GM23338 (cell line): ENCODE results near the gene RNF115. TPM values are rescaled to one million over a fixed set of nuclear protein-coding genes. Genes with fewer than 3 reads are reported as not detected.

Source experiments
- ATAC-seq: fragments of 200-7000 bp; cut with Tn5 transposase; 3 replicates; pipeline ENCODE4 v1.9.1; 2020
- DNase-seq: peaks from one replicate; pipeline ENCODE4 v3.0.0-alpha.2; 2015; ENCODE audit warnings: low spot score
- H2AFZ ChIP-seq: fragments of 200-600 bp; sonication (generic); 2 replicates; pipeline ENCODE4 v1.8.0; 2016; ENCODE audit warnings: antibody characterized with exemption, mild to moderate bottlenecking, moderate library complexity
- H3F3A ChIP-seq: fragments of 200-600 bp; sonication (generic); replicated peaks from 2 replicates; pipeline ENCODE4 v1.8.0; 2017; ENCODE audit warnings: antibody characterized with exemption, mixed run types, low read depth
- H3K27ac ChIP-seq: fragments of 200-600 bp; sonication (generic); 2 replicates; pipeline ENCODE4 v1.6.1; 2016; ENCODE audit warnings: low read depth
- H3K27me3 ChIP-seq: fragments of 200-600 bp; sonication (generic); 2 replicates; pipeline ENCODE4 v1.8.0; 2016; ENCODE audit warnings: mild to moderate bottlenecking, mixed run types, moderate library complexity; ENCODE audit not compliant: insufficient read depth
- H3K36me3 ChIP-seq: fragments of 200-600 bp; sonication (generic); 2 replicates; pipeline ENCODE4 v1.8.0; 2016; ENCODE audit warnings: mild to moderate bottlenecking; ENCODE audit not compliant: insufficient read depth
- H3K4me1 ChIP-seq: fragments of 200-600 bp; sonication (generic); 2 replicates; pipeline ENCODE4 v1.8.0; 2016; ENCODE audit warnings: mild to moderate bottlenecking, moderate library complexity; ENCODE audit not compliant: insufficient read depth
- H3K4me2 ChIP-seq: fragments of 200-600 bp; sonication (generic); 2 replicates; pipeline ENCODE4 v1.7.1; 2017; ENCODE audit warnings: mixed run types
- H3K4me3 ChIP-seq: fragments of 200-600 bp; sonication (generic); 2 replicates; pipeline ENCODE4 v1.6.1; 2016; ENCODE audit warnings: mixed run types
- H3K79me2 ChIP-seq: fragments of 200-600 bp; sonication (generic); replicated peaks from 2 replicates; pipeline ENCODE4 v1.8.0; 2017; ENCODE audit warnings: mild to moderate bottlenecking; ENCODE audit not compliant: insufficient read depth
- H3K9me2 ChIP-seq: fragments of 200-600 bp; sonication (generic); 2 replicates; pipeline ENCODE4 v1.8.0; 2017; ENCODE audit not compliant: insufficient read depth
- H4K20me1 ChIP-seq: fragments of 200-600 bp; sonication (generic); replicated peaks from 2 replicates; pipeline ENCODE4 v1.8.0; 2017; ENCODE audit warnings: mild to moderate bottlenecking; ENCODE audit not compliant: insufficient read depth
- H3K27ac Mint-ChIP-seq: 2 replicates; pipeline ENCODE4 v1.8.0; 2020; ENCODE audit warnings: inconsistent platforms, mild to moderate bottlenecking, moderate library complexity, mixed read lengths
- H3K27me3 Mint-ChIP-seq: 3 replicates; pipeline ENCODE4 v1.8.0; 2022; ENCODE audit warnings: low read depth, mild to moderate bottlenecking, moderate library complexity, mixed read lengths, inconsistent platforms; ENCODE audit not compliant: insufficient read depth, poor library complexity
- H3K36me3 Mint-ChIP-seq: 3 replicates; pipeline ENCODE4 v1.8.0; 2021; ENCODE audit warnings: low read depth, mild to moderate bottlenecking, inconsistent platforms, moderate library complexity, mixed read lengths
- H3K4me1 Mint-ChIP-seq: 3 replicates; pipeline ENCODE4 v1.8.0; 2020; ENCODE audit warnings: mild to moderate bottlenecking, inconsistent platforms, mixed read lengths
- H3K4me3 Mint-ChIP-seq: 3 replicates; pipeline ENCODE4 v1.8.0; 2021; ENCODE audit warnings: moderate library complexity, mild to moderate bottlenecking, inconsistent platforms, mixed read lengths
- H3K9me3 Mint-ChIP-seq: 3 replicates; pipeline ENCODE4 v1.8.0; 2020; ENCODE audit warnings: moderate library complexity, mild to moderate bottlenecking, inconsistent platforms, mixed read lengths
- EZH2phosphoT487 ChIP-seq: fragments of 200-600 bp; sonication (generic); IDR thresholded peaks from one replicate; pipeline ENCODE4 v1.8.1; 2018; ENCODE audit warnings: antibody characterized with exemption; ENCODE audit not compliant: unreplicated experiment
- JUNB ChIP-seq: IDR thresholded peaks from one replicate; pipeline ENCODE4 v1.6.1; 2016; ENCODE audit warnings: antibody characterized with exemption; ENCODE audit not compliant: unreplicated experiment
- NANOG ChIP-seq: IDR thresholded peaks from 2 replicates; pipeline ENCODE4 v1.6.1; 2016; ENCODE audit warnings: antibody characterized with exemption, borderline replicate concordance
- ZNF114 ChIP-seq: fragments of 250-450 bp; sonication (Bioruptor Pico); IDR thresholded peaks from 2 replicates; pipeline ENCODE4 v1.5.0; 2020; ENCODE audit warnings: mild to moderate bottlenecking, moderate library complexity
- polyA plus RNA-seq: library from polyadenylated mRNA; unstranded; fragments of >200 nt; fragmentation: Nextera tagmentation; extraction: Ambion mirVana; gene quantifications from 2 replicates; pipeline ENCODE4 v1.2.1, GENCODE V29; 2016
- total RNA-seq: library from RNA; depleted of rRNA; stranded (reverse); fragments of >200 nt; shearing (Covaris generic); gene quantifications from 2 replicates; pipeline ENCODE4 v1.2.3, GENCODE V29; 2014
- TF ChIP-seq, protein P1 (sequence below): IDR thresholded peaks from 2 replicates; pipeline ENCODE4 v1.6.1; 2016; ENCODE audit warnings: antibody characterized with exemption
- TF ChIP-seq, protein P2 (sequence below): IDR thresholded peaks from one replicate; pipeline ENCODE4 v1.6.1; 2018; ENCODE audit warnings: antibody characterized with exemption; ENCODE audit not compliant: unreplicated experiment
- TF ChIP-seq, protein P3 (sequence below), 2 experiments: fragments of 200-600 bp in 1 of 2; sonication (generic) in 1 of 2; conservative IDR thresholded peaks; 2 replicates each; pipeline versions ENCODE4 v1.5.1 to v1.6.1; 2016 to 2017; ENCODE audit warnings: antibody characterized with exemption in 2 of 2, low read depth in 2 of 2, mild to moderate bottlenecking in 2 of 2, moderate library complexity in 1 of 2

RNF115 gene
- total and polyA plus RNA-seq, 2 experiments from 2014 or later: 10.6 to 10.9 TPM

DNA sequence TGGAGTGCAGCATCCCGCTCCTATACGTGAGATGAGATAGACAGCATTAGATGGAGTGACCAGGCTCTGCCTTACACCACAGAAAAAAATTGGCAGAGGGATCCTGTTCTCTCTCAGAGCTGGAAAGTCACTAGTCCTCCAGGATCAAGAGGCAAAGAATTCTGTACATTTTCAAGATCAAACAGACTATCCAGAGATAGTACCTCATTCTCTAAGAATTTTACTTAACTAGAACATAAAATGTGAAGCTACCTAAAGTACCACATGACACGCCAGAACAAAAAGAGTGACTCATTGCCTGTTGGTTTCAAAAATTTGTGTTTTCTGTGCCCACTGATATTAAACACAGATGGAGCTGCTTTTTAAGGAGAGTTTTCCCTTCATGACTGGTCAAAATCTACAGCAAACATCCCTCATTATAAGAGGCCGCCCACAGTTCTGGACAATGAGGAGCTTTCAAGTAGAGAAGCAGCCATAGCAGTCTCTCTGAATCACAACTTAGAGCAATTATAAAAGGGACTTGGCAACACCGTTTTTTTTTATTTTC, 72.3 kb downstream of the RNF115 start (continued):
- TF ChIP-seq ZNF114 (CRISPR knock-in tag): no peak
- TF ChIP-seq, protein P1, sequence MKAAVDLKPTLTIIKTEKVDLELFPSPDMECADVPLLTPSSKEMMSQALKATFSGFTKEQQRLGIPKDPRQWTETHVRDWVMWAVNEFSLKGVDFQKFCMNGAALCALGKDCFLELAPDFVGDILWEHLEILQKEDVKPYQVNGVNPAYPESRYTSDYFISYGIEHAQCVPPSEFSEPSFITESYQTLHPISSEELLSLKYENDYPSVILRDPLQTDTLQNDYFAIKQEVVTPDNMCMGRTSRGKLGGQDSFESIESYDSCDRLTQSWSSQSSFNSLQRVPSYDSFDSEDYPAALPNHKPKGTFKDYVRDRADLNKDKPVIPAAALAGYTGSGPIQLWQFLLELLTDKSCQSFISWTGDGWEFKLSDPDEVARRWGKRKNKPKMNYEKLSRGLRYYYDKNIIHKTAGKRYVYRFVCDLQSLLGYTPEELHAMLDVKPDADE: no peak
- TF ChIP-seq, protein P2, sequence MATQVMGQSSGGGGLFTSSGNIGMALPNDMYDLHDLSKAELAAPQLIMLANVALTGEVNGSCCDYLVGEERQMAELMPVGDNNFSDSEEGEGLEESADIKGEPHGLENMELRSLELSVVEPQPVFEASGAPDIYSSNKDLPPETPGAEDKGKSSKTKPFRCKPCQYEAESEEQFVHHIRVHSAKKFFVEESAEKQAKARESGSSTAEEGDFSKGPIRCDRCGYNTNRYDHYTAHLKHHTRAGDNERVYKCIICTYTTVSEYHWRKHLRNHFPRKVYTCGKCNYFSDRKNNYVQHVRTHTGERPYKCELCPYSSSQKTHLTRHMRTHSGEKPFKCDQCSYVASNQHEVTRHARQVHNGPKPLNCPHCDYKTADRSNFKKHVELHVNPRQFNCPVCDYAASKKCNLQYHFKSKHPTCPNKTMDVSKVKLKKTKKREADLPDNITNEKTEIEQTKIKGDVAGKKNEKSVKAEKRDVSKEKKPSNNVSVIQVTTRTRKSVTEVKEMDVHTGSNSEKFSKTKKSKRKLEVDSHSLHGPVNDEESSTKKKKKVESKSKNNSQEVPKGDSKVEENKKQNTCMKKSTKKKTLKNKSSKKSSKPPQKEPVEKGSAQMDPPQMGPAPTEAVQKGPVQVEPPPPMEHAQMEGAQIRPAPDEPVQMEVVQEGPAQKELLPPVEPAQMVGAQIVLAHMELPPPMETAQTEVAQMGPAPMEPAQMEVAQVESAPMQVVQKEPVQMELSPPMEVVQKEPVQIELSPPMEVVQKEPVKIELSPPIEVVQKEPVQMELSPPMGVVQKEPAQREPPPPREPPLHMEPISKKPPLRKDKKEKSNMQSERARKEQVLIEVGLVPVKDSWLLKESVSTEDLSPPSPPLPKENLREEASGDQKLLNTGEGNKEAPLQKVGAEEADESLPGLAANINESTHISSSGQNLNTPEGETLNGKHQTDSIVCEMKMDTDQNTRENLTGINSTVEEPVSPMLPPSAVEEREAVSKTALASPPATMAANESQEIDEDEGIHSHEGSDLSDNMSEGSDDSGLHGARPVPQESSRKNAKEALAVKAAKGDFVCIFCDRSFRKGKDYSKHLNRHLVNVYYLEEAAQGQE: no peak
- TF ChIP-seq, protein P3, sequence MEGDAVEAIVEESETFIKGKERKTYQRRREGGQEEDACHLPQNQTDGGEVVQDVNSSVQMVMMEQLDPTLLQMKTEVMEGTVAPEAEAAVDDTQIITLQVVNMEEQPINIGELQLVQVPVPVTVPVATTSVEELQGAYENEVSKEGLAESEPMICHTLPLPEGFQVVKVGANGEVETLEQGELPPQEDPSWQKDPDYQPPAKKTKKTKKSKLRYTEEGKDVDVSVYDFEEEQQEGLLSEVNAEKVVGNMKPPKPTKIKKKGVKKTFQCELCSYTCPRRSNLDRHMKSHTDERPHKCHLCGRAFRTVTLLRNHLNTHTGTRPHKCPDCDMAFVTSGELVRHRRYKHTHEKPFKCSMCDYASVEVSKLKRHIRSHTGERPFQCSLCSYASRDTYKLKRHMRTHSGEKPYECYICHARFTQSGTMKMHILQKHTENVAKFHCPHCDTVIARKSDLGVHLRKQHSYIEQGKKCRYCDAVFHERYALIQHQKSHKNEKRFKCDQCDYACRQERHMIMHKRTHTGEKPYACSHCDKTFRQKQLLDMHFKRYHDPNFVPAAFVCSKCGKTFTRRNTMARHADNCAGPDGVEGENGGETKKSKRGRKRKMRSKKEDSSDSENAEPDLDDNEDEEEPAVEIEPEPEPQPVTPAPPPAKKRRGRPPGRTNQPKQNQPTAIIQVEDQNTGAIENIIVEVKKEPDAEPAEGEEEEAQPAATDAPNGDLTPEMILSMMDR (conservative IDR thresholded peaks at IDR 0.05; ENCODE audit: low read depth in 2 of 2): no peak
- TF ChIP-seq NANOG: no peak

DNA sequence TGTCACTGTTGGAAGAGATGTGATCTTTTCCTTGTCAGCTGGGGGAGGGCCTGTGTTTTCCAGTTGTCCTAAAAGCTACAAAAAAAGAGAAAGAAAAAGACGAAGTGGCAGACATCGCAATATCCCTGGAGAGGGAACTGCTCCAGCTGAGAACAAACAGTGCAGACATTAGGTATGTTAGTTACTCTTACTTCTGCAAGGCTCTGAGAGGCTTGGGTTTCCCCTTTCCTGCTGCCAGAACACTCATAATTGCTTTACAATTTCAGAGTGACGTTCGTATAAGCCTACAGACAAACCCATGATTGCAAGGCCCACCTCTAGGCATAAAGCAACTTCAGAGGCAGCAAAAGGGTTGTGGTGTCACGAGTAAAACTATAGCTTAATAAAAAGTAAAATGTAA, 73.5 kb downstream of the RNF115 start:
- Histone ChIP-seq H3K27ac (no peak overlapping the region), H3K4me2 (no peak overlapping the region), H3K4me1 (no peaks in the 10 kb centered on the region), H3K79me2 (no peaks in the 10 kb centered on the region), H3K4me3 (no peak overlapping the region), H3F3A (no peaks in the 10 kb centered on the region), H3K36me3 (peaks cover 17% of the 10 kb centered on the region), H3K27me3 (no peaks in the 10 kb centered on the region), H2AFZ (no peak overlapping the region), H3K9me2 (no peaks in the 10 kb centered on the region), H4K20me1 (no peaks in the 10 kb centered on the region; the same call in 1 of the 2 replicates)
- DNase-seq (no peak), ATAC-seq (no peak)
- Mint-ChIP-seq H3K9me3 (no peaks in the 10 kb centered on the region), H3K27me3 (no peaks in the 10 kb centered on the region), H3K4me3 (no peak overlapping the region), H3K4me1 (no peaks in the 10 kb centered on the region), H3K36me3 (peaks cover 10% of the 10 kb centered on the region; the same call in 2 of the 3 replicates), H3K27ac (no peak overlapping the region)
- TF ChIP-seq JUNB (no peak), EZH2phosphoT487 (no peak)
- TF ChIP-seq, protein P2: no peak
- TF ChIP-seq, protein P1: no peak
